GM19099 (cell line): ENCODE measurements around the gene MRPL48.

Source experiments
- POLR2A ChIP-seq: IDR thresholded peaks from 3 replicates; pipeline ENCODE4 v1.6.1; 2011; ENCODE audit warnings: low read depth; ENCODE audit not compliant: insufficient read length; ENCODE audit errors: extremely low read depth

The MRPL48 gene

GRCh38 chr11:73787643-73788558 lies at the start of gene MRPL48:
Gene MRPL48, plus strand, starts transcription at chr11:73787874. Its CDS starts 98 bp downstream, at chr11:73787972.
- peak; percentile 85 for TF ChIP-seq POLR2A

DNA sequence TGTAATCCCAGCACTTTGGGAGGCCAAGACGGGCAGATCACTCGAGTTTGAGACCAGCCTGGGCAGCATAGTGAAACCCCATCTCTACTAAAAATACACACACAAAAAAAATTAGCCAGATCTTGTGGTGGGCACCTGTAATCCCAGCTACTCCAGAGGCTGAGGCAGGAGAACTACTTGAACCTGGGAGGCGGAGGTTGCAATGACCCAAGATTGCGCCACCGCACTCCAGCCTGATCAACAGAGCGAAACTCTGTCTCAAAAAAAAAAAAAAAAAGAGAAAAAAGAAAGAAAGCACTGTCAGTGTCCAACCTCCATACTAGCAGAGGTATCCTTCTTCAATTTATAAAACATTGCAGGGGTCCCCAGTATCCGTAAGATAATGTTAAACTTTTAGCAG lies 44.6 kb upstream of the MRPL48 start:
- TF ChIP-seq POLR2A = no peak

- no peak for TF ChIP-seq POLR2A
Measured at GRCh38 chr11:73746701-73747100, 41.0 kb upstream of the MRPL48 start.

- no peak for TF ChIP-seq POLR2A
Measured at GRCh38 chr11:73747762-73748161, 39.9 kb upstream of the MRPL48 start.

DNA sequence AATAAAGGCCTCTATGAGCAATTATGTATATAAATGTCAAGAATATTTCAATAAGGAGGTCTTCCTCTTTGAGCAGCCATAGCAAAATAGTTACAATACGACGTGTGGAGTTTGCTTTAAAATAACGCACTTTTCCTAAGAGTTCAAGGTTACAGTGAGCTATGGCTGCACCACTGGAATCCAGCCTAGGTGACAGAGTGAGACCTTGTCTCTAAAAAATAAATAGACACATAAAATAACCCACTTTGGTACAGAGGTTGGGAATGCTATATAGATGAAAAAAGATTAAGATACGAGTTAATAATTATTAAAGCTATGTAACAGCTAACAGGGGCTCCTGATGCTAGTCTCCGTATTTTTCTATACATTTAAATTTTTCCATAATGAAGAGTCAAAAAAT lies 39.4 kb upstream of the MRPL48 start:
- no peak for TF ChIP-seq POLR2A

- no peak for TF ChIP-seq POLR2A
Measured at GRCh38 chr11:73749118-73749517, 38.6 kb upstream of the MRPL48 start.

- no peak for TF ChIP-seq POLR2A
Measured at GRCh38 chr11:73750228-73750627, 37.4 kb upstream of the MRPL48 start.

GRCh38 chr11:73752216-73752867 lies 35.3 kb upstream of the MRPL48 start:
- no peak for TF ChIP-seq POLR2A

GRCh38 chr11:73752903-73753302 lies 34.8 kb upstream of the MRPL48 start:
- TF ChIP-seq POLR2A = no peak

DNA sequence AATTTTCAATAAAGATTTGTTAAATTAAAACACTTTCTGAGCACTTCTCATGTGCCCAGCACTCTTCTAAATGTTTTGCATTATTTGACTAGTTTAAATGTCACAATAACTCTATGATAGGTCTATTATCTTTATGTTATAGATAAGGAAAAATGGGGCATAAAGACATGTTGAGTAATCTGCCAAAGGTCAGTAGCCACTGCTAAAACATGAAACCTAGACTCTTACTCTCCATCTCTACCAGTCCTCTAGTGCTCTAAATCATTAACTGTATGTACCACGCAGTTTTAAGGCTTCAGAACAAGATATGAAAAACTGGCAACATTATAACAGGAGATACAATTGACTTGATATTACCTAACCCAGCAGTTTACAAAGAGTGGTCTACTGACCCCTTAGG lies 33.7 kb upstream of the MRPL48 start:
- no peak for TF ChIP-seq POLR2A

DNA sequence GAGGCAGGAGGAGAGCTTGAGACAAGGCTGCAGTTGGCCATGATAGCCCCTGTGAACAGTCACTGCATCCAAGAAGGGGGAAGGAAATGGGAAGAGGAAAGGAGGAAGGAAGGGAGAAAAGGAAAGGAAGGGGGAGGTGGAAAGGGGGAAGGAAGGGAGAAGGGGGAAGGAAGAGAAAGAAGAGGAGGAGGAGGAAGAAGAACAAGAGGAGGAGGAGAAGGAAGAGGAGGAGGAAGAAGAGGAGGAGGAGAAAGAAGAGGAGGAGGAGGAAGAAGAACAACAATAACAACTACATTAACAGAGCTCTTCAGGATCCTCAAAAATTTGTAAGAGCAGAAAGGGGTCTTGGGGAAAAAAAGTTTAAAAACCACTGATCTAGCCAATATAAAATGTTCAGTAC lies 32.0 kb upstream of the MRPL48 start:
- TF ChIP-seq POLR2A = no peak

DNA sequence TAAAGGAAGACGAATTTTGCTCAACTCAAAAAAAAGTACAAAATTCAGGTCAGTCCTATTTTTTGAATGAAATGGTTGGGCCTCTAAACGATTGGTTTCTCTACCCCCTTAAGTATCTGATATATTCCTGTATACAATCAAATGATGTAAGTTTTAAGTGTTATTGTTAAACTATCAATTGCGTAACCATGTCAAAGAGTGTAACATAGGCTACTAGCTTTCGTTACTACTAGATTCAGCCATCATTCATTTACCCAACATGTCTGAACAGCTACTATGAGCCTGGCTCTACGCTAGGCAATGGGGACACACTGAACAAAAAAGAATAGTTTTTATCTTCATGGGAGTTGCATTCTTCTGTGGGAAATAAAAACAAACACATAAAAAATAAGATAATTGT lies 30.1 kb upstream of the MRPL48 start:
- no peak for TF ChIP-seq POLR2A

GRCh38 chr11:73758451-73758850 lies 29.2 kb upstream of the MRPL48 start:
- TF ChIP-seq POLR2A = no peak

GRCh38 chr11:73759610-73760134 lies 28.0 kb upstream of the MRPL48 start:
- TF ChIP-seq POLR2A = no peak

GRCh38 chr11:73760135-73760678 lies 27.5 kb upstream of the MRPL48 start:
- TF ChIP-seq POLR2A = no peak
